H1 (cell line): ENCODE results near the gene PCIF1. TPM values are rescaled to one million over a fixed set of nuclear protein-coding genes. Genes with fewer than 3 reads are reported as not detected.

Experiments used
- CHD1 ChIP-seq: IDR thresholded peaks from 2 replicates; pipeline ENCODE4 v1.6.1; 2012; ENCODE audit warnings: low read depth, low read length, improper control_type of control experiment
- CTBP2 ChIP-seq: IDR thresholded peaks from 2 replicates; pipeline ENCODE4 v1.7.0; 2011; ENCODE audit warnings: borderline replicate concordance, mild to moderate bottlenecking, moderate library complexity, mixed read lengths, low read length; ENCODE audit not compliant: insufficient read depth, insufficient read length
- FOSL1 ChIP-seq: IDR thresholded peaks from 2 replicates; pipeline ENCODE4 v1.6.1; 2011; ENCODE audit warnings: mild to moderate bottlenecking, low read depth, low read length, moderate library complexity; ENCODE audit not compliant: insufficient read depth
- GTF2F1 ChIP-seq: IDR thresholded peaks from 2 replicates; pipeline ENCODE4 v1.6.1; 2012; ENCODE audit warnings: low read depth, low read length, improper control_type of control experiment, borderline replicate concordance
- HDAC2 ChIP-seq, 2 experiments: fragments of 300-600 bp in 1 of 2; sonication (generic) in 1 of 2; IDR thresholded peaks; 2 replicates each; pipeline ENCODE4 v1.6.1; 2011 to 2012; ENCODE audit warnings: low read depth in 2 of 2, low read length in 2 of 2, mild to moderate bottlenecking in 2 of 2, moderate library complexity in 2 of 2, borderline replicate concordance in 1 of 2, inconsistent platforms in 1 of 2
- KDM1A ChIP-seq: fragments of 200-600, 300-600 bp; sonication (generic); IDR thresholded peaks from 2 replicates; pipeline ENCODE4 v1.7.1; 2016; ENCODE audit warnings: mild to moderate bottlenecking, low read length, borderline replicate concordance
- NANOG ChIP-seq: IDR thresholded peaks from 2 replicates; pipeline ENCODE4 v1.6.1; 2011; ENCODE audit warnings: low read length, low read depth, mild to moderate bottlenecking, inconsistent platforms; ENCODE audit not compliant: insufficient read depth, poor library complexity, severe bottlenecking
- PHF8 ChIP-seq: fragments of 200-600 bp; sonication (generic); conservative IDR thresholded peaks from 2 replicates; pipeline ENCODE4 v1.7.1; 2012; ENCODE audit warnings: low read depth, mild to moderate bottlenecking, inconsistent platforms, low read length, moderate library complexity
- SRF ChIP-seq: IDR thresholded peaks from 2 replicates; pipeline ENCODE4 v1.6.1; 2011; ENCODE audit warnings: mild to moderate bottlenecking, low read depth, low read length, moderate library complexity
- polyA plus RNA-seq, 7 experiments: library from polyadenylated mRNA; depleted of rRNA in 3 of 7; stranded (reverse) in 5 of 7; unstranded in 2 of 7; fragments of >200 nt in 5 of 7; fragments of 200-250 nt in 2 of 7; gene quantifications; 1 replicate in 5 of 7; 2 replicates in 1 of 7; 4 replicates in 1 of 7; pipeline versions ENCODE4 v1.2.1 to v1.2.3, GENCODE V29; 2011 to 2013; ENCODE audit warnings: missing spikeins in 2 of 7, mixed read lengths in 2 of 7
- total RNA-seq: library from RNA; stranded (reverse); fragmentation: NEBNext Ultra II Directional; extraction: Animal tissue kit (Norgen Biotek cat#: 25700); gene quantifications from 2 replicates; pipeline ENCODE4 v1.2.1, GENCODE V29; 2021
- TF ChIP-seq, protein P1 (sequence below): fragments of 300-600 bp; sonication (generic); IDR thresholded peaks from 2 replicates; pipeline ENCODE4 v1.7.1; 2012; ENCODE audit warnings: low read length, moderate library complexity, mild to moderate bottlenecking, inconsistent platforms; ENCODE audit not compliant: insufficient replicate concordance
- TF ChIP-seq, protein P2 (sequence below): IDR thresholded peaks from 2 replicates; pipeline ENCODE4 v1.6.1; 2012; ENCODE audit warnings: inconsistent platforms

PCIF1 gene
- total and polyA plus RNA-seq, 2 of the 8 experiments (the other 6 are each of a cell fraction or from before 2014, with no cell fraction given): 30.3 to 30.6 TPM

DNA sequence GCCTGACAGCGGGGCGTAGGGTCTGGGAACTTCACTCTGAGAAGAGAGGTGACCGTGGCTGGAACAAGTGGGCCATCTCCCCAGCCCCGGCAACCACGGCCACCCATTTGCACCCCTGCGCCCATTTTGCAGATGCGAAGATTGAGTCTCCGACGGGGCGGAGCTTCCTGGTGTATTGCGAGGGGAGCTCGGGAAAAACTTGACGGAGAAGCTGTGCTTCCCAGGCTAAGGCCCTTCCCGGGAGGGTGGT, 36.9 kb downstream of the PCIF1 start (continued):
- TF ChIP-seq, protein P1, sequence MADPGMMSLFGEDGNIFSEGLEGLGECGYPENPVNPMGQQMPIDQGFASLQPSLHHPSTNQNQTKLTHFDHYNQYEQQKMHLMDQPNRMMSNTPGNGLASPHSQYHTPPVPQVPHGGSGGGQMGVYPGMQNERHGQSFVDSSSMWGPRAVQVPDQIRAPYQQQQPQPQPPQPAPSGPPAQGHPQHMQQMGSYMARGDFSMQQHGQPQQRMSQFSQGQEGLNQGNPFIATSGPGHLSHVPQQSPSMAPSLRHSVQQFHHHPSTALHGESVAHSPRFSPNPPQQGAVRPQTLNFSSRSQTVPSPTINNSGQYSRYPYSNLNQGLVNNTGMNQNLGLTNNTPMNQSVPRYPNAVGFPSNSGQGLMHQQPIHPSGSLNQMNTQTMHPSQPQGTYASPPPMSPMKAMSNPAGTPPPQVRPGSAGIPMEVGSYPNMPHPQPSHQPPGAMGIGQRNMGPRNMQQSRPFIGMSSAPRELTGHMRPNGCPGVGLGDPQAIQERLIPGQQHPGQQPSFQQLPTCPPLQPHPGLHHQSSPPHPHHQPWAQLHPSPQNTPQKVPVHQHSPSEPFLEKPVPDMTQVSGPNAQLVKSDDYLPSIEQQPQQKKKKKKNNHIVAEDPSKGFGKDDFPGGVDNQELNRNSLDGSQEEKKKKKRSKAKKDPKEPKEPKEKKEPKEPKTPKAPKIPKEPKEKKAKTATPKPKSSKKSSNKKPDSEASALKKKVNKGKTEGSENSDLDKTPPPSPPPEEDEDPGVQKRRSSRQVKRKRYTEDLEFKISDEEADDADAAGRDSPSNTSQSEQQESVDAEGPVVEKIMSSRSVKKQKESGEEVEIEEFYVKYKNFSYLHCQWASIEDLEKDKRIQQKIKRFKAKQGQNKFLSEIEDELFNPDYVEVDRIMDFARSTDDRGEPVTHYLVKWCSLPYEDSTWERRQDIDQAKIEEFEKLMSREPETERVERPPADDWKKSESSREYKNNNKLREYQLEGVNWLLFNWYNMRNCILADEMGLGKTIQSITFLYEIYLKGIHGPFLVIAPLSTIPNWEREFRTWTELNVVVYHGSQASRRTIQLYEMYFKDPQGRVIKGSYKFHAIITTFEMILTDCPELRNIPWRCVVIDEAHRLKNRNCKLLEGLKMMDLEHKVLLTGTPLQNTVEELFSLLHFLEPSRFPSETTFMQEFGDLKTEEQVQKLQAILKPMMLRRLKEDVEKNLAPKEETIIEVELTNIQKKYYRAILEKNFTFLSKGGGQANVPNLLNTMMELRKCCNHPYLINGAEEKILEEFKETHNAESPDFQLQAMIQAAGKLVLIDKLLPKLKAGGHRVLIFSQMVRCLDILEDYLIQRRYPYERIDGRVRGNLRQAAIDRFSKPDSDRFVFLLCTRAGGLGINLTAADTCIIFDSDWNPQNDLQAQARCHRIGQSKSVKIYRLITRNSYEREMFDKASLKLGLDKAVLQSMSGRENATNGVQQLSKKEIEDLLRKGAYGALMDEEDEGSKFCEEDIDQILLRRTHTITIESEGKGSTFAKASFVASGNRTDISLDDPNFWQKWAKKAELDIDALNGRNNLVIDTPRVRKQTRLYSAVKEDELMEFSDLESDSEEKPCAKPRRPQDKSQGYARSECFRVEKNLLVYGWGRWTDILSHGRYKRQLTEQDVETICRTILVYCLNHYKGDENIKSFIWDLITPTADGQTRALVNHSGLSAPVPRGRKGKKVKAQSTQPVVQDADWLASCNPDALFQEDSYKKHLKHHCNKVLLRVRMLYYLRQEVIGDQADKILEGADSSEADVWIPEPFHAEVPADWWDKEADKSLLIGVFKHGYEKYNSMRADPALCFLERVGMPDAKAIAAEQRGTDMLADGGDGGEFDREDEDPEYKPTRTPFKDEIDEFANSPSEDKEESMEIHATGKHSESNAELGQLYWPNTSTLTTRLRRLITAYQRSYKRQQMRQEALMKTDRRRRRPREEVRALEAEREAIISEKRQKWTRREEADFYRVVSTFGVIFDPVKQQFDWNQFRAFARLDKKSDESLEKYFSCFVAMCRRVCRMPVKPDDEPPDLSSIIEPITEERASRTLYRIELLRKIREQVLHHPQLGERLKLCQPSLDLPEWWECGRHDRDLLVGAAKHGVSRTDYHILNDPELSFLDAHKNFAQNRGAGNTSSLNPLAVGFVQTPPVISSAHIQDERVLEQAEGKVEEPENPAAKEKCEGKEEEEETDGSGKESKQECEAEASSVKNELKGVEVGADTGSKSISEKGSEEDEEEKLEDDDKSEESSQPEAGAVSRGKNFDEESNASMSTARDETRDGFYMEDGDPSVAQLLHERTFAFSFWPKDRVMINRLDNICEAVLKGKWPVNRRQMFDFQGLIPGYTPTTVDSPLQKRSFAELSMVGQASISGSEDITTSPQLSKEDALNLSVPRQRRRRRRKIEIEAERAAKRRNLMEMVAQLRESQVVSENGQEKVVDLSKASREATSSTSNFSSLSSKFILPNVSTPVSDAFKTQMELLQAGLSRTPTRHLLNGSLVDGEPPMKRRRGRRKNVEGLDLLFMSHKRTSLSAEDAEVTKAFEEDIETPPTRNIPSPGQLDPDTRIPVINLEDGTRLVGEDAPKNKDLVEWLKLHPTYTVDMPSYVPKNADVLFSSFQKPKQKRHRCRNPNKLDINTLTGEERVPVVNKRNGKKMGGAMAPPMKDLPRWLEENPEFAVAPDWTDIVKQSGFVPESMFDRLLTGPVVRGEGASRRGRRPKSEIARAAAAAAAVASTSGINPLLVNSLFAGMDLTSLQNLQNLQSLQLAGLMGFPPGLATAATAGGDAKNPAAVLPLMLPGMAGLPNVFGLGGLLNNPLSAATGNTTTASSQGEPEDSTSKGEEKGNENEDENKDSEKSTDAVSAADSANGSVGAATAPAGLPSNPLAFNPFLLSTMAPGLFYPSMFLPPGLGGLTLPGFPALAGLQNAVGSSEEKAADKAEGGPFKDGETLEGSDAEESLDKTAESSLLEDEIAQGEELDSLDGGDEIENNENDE: no peak
- TF ChIP-seq SRF (no peak), GTF2F1 (no peak), FOSL1 (no peak), HDAC2 (IDR thresholded peaks at IDR 0.05; ENCODE audit: borderline replicate concordance in 1 of 2, low read depth in 2 of 2, low read length in 2 of 2) (peak in 1 of 2 experiments; percentile 100; a peak in 2 of 4 replicates), PHF8 (no peak), NANOG (no peak), CHD1 (no peak), CTBP2 (no peak), KDM1A (peak; percentile 100)
- TF ChIP-seq, protein P2, sequence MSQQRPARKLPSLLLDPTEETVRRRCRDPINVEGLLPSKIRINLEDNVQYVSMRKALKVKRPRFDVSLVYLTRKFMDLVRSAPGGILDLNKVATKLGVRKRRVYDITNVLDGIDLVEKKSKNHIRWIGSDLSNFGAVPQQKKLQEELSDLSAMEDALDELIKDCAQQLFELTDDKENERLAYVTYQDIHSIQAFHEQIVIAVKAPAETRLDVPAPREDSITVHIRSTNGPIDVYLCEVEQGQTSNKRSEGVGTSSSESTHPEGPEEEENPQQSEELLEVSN: no peak
